Sigmoid colon (tissue), 7 donors: ENCODE results near the gene SPTBN1. TPM values are rescaled to one million over a fixed set of nuclear protein-coding genes. Genes with fewer than 3 reads are reported as not detected.
A peak's percentile ranks its signal among the peaks of the same experiment; 100 is the strongest.

Source experiments
- DNase-seq: peaks from one replicate; pipeline ENCODE4 v3.0.0-alpha.2; 2019
- H3K27ac ChIP-seq, 4 donors: fragments of 200-600 bp; sonication (generic); one replicate each; pipeline ENCODE4 v1.5.1; 2016 to 2019; ENCODE audit warnings: mild to moderate bottlenecking in 1 of 4
- H3K27me3 ChIP-seq, 3 donors: fragments of 200-600 bp; sonication (generic); one replicate each; pipeline ENCODE4 v1.5.1; 2019; ENCODE audit warnings: mild to moderate bottlenecking in 1 of 3
- H3K36me3 ChIP-seq, 4 donors: fragments of 200-600 bp; sonication (generic); one replicate each; pipeline ENCODE4 v1.5.1; 2016 to 2019
- H3K4me1 ChIP-seq, 4 donors: fragments of 200-600 bp; sonication (generic); one replicate each; pipeline ENCODE4 v1.5.1; 2017 to 2019
- H3K4me3 ChIP-seq, 4 donors: fragments of 200-600 bp; sonication (generic); one replicate each; pipeline ENCODE4 v1.5.1; 2017 to 2019; ENCODE audit warnings: mild to moderate bottlenecking in 2 of 4, moderate library complexity in 1 of 4
- H3K9me3 ChIP-seq, 4 donors: fragments of 200-600 bp in 3 of 4; sonication (generic) in 3 of 4; one replicate each; pipeline versions ENCODE4 v1.5.1 to v1.6.1; 2013 to 2019
- EP300 ChIP-seq, 4 donors: sonication (generic); formaldehyde crosslinking; IDR thresholded peaks; one replicate each; pipeline ENCODE4 v1.6.1; 2017; ENCODE audit warnings: antibody characterized with exemption in 4 of 4
- POLR2A ChIP-seq, 2 donors: fragments of 450-650 bp; IDR thresholded peaks; one replicate each; pipeline ENCODE4 v1.6.1; 2016; ENCODE audit warnings: antibody characterized with exemption in 2 of 2, mild to moderate bottlenecking in 2 of 2, moderate library complexity in 2 of 2
- POLR2AphosphoS5 ChIP-seq, 4 donors: sonication (generic); formaldehyde crosslinking; IDR thresholded peaks; one replicate each; pipeline ENCODE4 v1.6.1; 2017; ENCODE audit warnings: antibody characterized with exemption in 4 of 4
- WGBS, 2 donors: extraction: QIAGEN DNeasy Blood & Tissue Kit; methylation state at CpG; one replicate each; pipeline ENCODE4 v1.1.7; 2013; 5-methylcytosine and 5-hydroxymethylcytosine counted together
- intact Hi-C: fragments of 100-400 bp; cut with DNase I; formaldehyde crosslinking; loops from one replicate; pipeline ENCODE4 v1.15.1; 2023
- polyA plus RNA-seq, 3 donors: library from polyadenylated mRNA; stranded (reverse); fragments of 200-250 nt; gene quantifications; one replicate each; pipeline ENCODE4 v1.2.3, GENCODE V29; 2013
- total RNA-seq, 4 donors: library from RNA; depleted of rRNA; stranded (reverse); fragments of >200 nt; gene quantifications; one replicate each; pipeline ENCODE4 v1.1.0, GENCODE V29; 2016
- TF ChIP-seq, protein P1 (sequence below), 4 experiments: fragments of 450-650 bp in 3 of 4; fragments of 200-600 bp in 1 of 4; IDR thresholded peaks; one replicate each; pipeline ENCODE4 v1.5.1; 2016 to 2019; ENCODE audit warnings: antibody characterized with exemption in 4 of 4, mild to moderate bottlenecking in 3 of 4, moderate library complexity in 2 of 4
- donor health status: healthy with polysubstance abuse.
- donor health status: Bipolar disorder and iron deficiency.
- donor health status: healthy.

SPTBN1 gene
- total and polyA plus RNA-seq, 7 donors, result 23.1 to 273 (median 169) TPM

- no peak for DNase-seq
- Histone ChIP-seq H3K27me3 (no peaks in the 10 kb centered on the region), H3K4me1 (no peaks in the 10 kb centered on the region), H3K36me3 (no peaks in the 10 kb centered on the region), H3K9me3 (no peaks in the 10 kb centered on the region), H3K27ac (no peak overlapping the region), H3K4me3 (no peak overlapping the region)
- intact Hi-C loops, result loop anchor here (5.0 to 10.0 kb wide), 2 partner anchors 177 to 535 kb away; no protein-coding TSS in a partner anchor
- no peak for TF ChIP-seq EP300 (IDR thresholded peaks at IDR 0.05)
- TF ChIP-seq POLR2A (IDR thresholded peaks at IDR 0.05), result no peak
- no peak for TF ChIP-seq POLR2AphosphoS5 (IDR thresholded peaks at IDR 0.05)
- TF ChIP-seq, protein P1, sequence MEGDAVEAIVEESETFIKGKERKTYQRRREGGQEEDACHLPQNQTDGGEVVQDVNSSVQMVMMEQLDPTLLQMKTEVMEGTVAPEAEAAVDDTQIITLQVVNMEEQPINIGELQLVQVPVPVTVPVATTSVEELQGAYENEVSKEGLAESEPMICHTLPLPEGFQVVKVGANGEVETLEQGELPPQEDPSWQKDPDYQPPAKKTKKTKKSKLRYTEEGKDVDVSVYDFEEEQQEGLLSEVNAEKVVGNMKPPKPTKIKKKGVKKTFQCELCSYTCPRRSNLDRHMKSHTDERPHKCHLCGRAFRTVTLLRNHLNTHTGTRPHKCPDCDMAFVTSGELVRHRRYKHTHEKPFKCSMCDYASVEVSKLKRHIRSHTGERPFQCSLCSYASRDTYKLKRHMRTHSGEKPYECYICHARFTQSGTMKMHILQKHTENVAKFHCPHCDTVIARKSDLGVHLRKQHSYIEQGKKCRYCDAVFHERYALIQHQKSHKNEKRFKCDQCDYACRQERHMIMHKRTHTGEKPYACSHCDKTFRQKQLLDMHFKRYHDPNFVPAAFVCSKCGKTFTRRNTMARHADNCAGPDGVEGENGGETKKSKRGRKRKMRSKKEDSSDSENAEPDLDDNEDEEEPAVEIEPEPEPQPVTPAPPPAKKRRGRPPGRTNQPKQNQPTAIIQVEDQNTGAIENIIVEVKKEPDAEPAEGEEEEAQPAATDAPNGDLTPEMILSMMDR (IDR thresholded peaks at IDR 0.05), result no peak
- WGBS, 2 donors, result 88 to 95% methylated on average over 2 of the region's 2 CpGs
Observed at GRCh38 chr2:54699665-54700064, 243.5 kb downstream of the SPTBN1 start.

- 79 to 88% methylated on average over 2 of the region's 2 CpGs for WGBS, 2 donors
- Histone ChIP-seq H3K27me3 (no peaks in the 10 kb centered on the region), H3K4me1 (no peaks in the 10 kb centered on the region), H3K36me3 (no peaks in the 10 kb centered on the region), H3K27ac (no peak overlapping the region), H3K4me3 (no peak overlapping the region), H3K9me3 (no peaks in the 10 kb centered on the region)
- no peak for DNase-seq
- TF ChIP-seq EP300 (IDR thresholded peaks at IDR 0.05) (no peak), POLR2A (IDR thresholded peaks at IDR 0.05) (no peak), POLR2AphosphoS5 (IDR thresholded peaks at IDR 0.05) (no peak)
- TF ChIP-seq, protein P1 (IDR thresholded peaks at IDR 0.05), result no peak
- intact Hi-C loops, result loop anchor here (5.0 to 10.0 kb wide), 2 partner anchors 179 to 536 kb away; no protein-coding TSS in a partner anchor
Observed at GRCh38 chr2:54701029-54701428, 244.9 kb downstream of the SPTBN1 start.

- peaks cover 0 to 11% (median 8%) of the 10 kb centered on the region in 4 donors for H3K4me1 ChIP-seq
- intact Hi-C loops, result loop anchor here (2.0 to 10.0 kb wide), 4 partner anchors 47 to 589 kb away; partner anchors contain the start of gene ACYP2
- 86 to 91% methylated on average over 1 of the region's 1 CpG for WGBS, 2 donors
- DNase-seq, result no peak
- TF ChIP-seq, protein P1 (IDR thresholded peaks at IDR 0.05), result no peak
- TF ChIP-seq EP300 (IDR thresholded peaks at IDR 0.05), result no peak
- TF ChIP-seq POLR2AphosphoS5 (IDR thresholded peaks at IDR 0.05), result no peak
- no peak for TF ChIP-seq POLR2A (IDR thresholded peaks at IDR 0.05)
- no peaks in the 10 kb centered on the region for H3K36me3 ChIP-seq
- H3K27ac ChIP-seq, result no peak overlapping the region
- peaks cover 0 to 8% (median 0%) of the 10 kb centered on the region in 3 donors for H3K27me3 ChIP-seq
- H3K4me3 ChIP-seq, result no peak overlapping the region
- H3K9me3 ChIP-seq, result no peaks in the 10 kb centered on the region
Observed at GRCh38 chr2:54704238-54704637, 248.1 kb downstream of the SPTBN1 start.

GRCh38 chr2:54704688-54705605, 248.8 kb downstream of the SPTBN1 start:
- no peak for DNase-seq
- no peak overlapping the region for H3K27ac ChIP-seq
- H3K27me3 ChIP-seq, result peaks cover 0 to 12% (median 0%) of the 10 kb centered on the region in 3 donors
- WGBS, 2 donors, result 4 to 5% methylated on average over 3 of the region's 3 CpGs
- H3K36me3 ChIP-seq, result no peaks in the 10 kb centered on the region
- H3K4me3 ChIP-seq, result no peak overlapping the region
- no peaks in the 10 kb centered on the region for H3K9me3 ChIP-seq
- H3K4me1 ChIP-seq, result peaks cover 0 to 14% (median 12%) of the 10 kb centered on the region in 4 donors
- intact Hi-C loops, result loop anchor here (2.0 to 10.0 kb wide), 5 partner anchors 48 to 590 kb away; partner anchors contain the start of gene ACYP2
- TF ChIP-seq, protein P1 (IDR thresholded peaks at IDR 0.05), result peak in 3 of 4 experiments; percentile 33 to 62 (median 48)
- TF ChIP-seq POLR2A (IDR thresholded peaks at IDR 0.05), result no peak
